ENCODE measurements around the gene SND1.

- no peak for TF ChIP-seq REST (tag by site-specific recombination; IDR thresholded peaks at IDR 0.05)
- no peak for TF ChIP-seq ZBTB17 (tag by site-specific recombination; IDR thresholded peaks at IDR 0.05)
- no peak for TF ChIP-seq ZNF558 (tag by site-specific recombination; IDR thresholded peaks at IDR 0.05)
- TF ChIP-seq BCL6B (tag by site-specific recombination; IDR thresholded peaks at IDR 0.05): no peak
- TF ChIP-seq CTCF (tag by site-specific recombination; IDR thresholded peaks at IDR 0.05): no peak
- TF ChIP-seq ZNF302 (tag by site-specific recombination; IDR thresholded peaks at IDR 0.05; ENCODE audit: low read depth): no peak
- TF ChIP-seq ZNF138 (tag by site-specific recombination; IDR thresholded peaks at IDR 0.05; ENCODE audit: borderline replicate concordance): no peak
- no peak for TF ChIP-seq ZSCAN23 (tag by site-specific recombination; IDR thresholded peaks at IDR 0.05)
- no peak for TF ChIP-seq KLF16 (tag by site-specific recombination; IDR thresholded peaks at IDR 0.05)
- TF ChIP-seq ZNF670 (tag by site-specific recombination; IDR thresholded peaks at IDR 0.05; ENCODE audit: low read depth): no peak
- no peak for TF ChIP-seq ZBTB49 (tag by site-specific recombination; IDR thresholded peaks at IDR 0.05; ENCODE audit: low read depth)
- no peak for TF ChIP-seq PBX3 (CRISPR knock-in tag; IDR thresholded peaks at IDR 0.05)
These were observed 307.8 kb downstream of the SND1 start for GRCh38 chr7:127959770-127960169.
